Esophagus squamous epithelium (tissue), 4 donors: ENCODE results near the gene ECHS1.

Experiments
- POLR2A ChIP-seq, 4 donors: fragments of 450-650 bp; IDR thresholded peaks; one replicate each; pipeline ENCODE4 v1.6.1; 2017; ENCODE audit warnings: antibody characterized with exemption in 4 of 4, mild to moderate bottlenecking in 4 of 4, moderate library complexity in 3 of 4
- TF ChIP-seq, protein P1 (sequence below), 6 experiments: fragments of 450-650 bp in 4 of 6; fragments of 200-600 bp in 2 of 6; sonication (generic) in 2 of 6; IDR thresholded peaks; one replicate each; pipeline ENCODE4 v1.5.1; 2016 to 2019; ENCODE audit warnings: antibody characterized with exemption in 6 of 6, mild to moderate bottlenecking in 4 of 6, moderate library complexity in 4 of 6

- TF ChIP-seq, protein P1, sequence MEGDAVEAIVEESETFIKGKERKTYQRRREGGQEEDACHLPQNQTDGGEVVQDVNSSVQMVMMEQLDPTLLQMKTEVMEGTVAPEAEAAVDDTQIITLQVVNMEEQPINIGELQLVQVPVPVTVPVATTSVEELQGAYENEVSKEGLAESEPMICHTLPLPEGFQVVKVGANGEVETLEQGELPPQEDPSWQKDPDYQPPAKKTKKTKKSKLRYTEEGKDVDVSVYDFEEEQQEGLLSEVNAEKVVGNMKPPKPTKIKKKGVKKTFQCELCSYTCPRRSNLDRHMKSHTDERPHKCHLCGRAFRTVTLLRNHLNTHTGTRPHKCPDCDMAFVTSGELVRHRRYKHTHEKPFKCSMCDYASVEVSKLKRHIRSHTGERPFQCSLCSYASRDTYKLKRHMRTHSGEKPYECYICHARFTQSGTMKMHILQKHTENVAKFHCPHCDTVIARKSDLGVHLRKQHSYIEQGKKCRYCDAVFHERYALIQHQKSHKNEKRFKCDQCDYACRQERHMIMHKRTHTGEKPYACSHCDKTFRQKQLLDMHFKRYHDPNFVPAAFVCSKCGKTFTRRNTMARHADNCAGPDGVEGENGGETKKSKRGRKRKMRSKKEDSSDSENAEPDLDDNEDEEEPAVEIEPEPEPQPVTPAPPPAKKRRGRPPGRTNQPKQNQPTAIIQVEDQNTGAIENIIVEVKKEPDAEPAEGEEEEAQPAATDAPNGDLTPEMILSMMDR (IDR thresholded peaks at IDR 0.05), result no peak
- no peak for TF ChIP-seq POLR2A (IDR thresholded peaks at IDR 0.05)
These were observed 40.0 kb downstream of the ECHS1 start for GRCh38 chr10:133332936-133333699.
